Mesendoderm (in vitro differentiated cells): ENCODE data around the gene UNC93B1.
"Not testable (repeated sequence)": the region's sequence is repeated elsewhere in the genome, so short reads cannot be mapped to it uniquely, and the experiment has no call there.

Source experiments
- DNase-seq: peaks from one replicate; pipeline ENCODE4 v3.0.0; 2013
- H2AK5ac ChIP-seq: 2 replicates; pipeline ENCODE4 v1.6.1; 2013; ENCODE audit warnings: low read length, inconsistent platforms
- H2BK120ac ChIP-seq: 2 replicates; pipeline ENCODE4 v1.6.1; 2013; ENCODE audit warnings: low read depth, mild to moderate bottlenecking, low read length, moderate library complexity, mixed read lengths
- H2BK15ac ChIP-seq: replicated peaks from 2 replicates; pipeline ENCODE4 v1.6.1; 2013; ENCODE audit warnings: low read depth, mild to moderate bottlenecking, moderate library complexity
- H2BK5ac ChIP-seq: 2 replicates; pipeline ENCODE4 v1.6.1; 2013; ENCODE audit warnings: low read length, inconsistent platforms
- H3K18ac ChIP-seq: 2 replicates; pipeline ENCODE4 v1.6.1; 2013; ENCODE audit warnings: mild to moderate bottlenecking, low read length, mixed read lengths
- H3K23ac ChIP-seq: one replicate; pipeline ENCODE4 v1.6.1; 2013; ENCODE audit warnings: low read length
- H3K27ac ChIP-seq: 2 replicates; pipeline ENCODE4 v1.5.1; 2013; ENCODE audit warnings: low read depth, mild to moderate bottlenecking, inconsistent platforms, low read length, moderate library complexity
- H3K27me3 ChIP-seq: 2 replicates; pipeline ENCODE4 v1.6.1; 2013; ENCODE audit warnings: low read length, control low read depth, mild to moderate bottlenecking, inconsistent platforms; ENCODE audit not compliant: insufficient read depth, poor library complexity
- H3K36me3 ChIP-seq: 2 replicates; pipeline ENCODE4 v1.6.1; 2013; ENCODE audit warnings: low read length, inconsistent platforms; ENCODE audit not compliant: control insufficient read depth, insufficient read depth
- H3K4ac ChIP-seq: one replicate; pipeline ENCODE4 v1.6.1; 2013; ENCODE audit warnings: low read depth, mild to moderate bottlenecking, low read length, moderate library complexity
- H3K4me1 ChIP-seq: 2 replicates; pipeline ENCODE4 v1.6.1; 2013; ENCODE audit warnings: low read depth, low read length, inconsistent platforms; ENCODE audit not compliant: control insufficient read depth
- H3K4me2 ChIP-seq: 2 replicates; pipeline ENCODE4 v1.6.1; 2013; ENCODE audit warnings: low read length
- H3K4me3 ChIP-seq: 2 replicates; pipeline ENCODE4 v1.5.1; 2013; ENCODE audit warnings: mild to moderate bottlenecking, low read length
- H3K56ac ChIP-seq: one replicate; pipeline ENCODE4 v1.6.1; 2013; ENCODE audit warnings: low read length
- H3K79me1 ChIP-seq: 2 replicates; pipeline ENCODE4 v1.6.1; 2013; ENCODE audit warnings: low read length, inconsistent platforms
- H3K79me2 ChIP-seq: 2 replicates; pipeline ENCODE4 v1.6.1; 2013; ENCODE audit warnings: mild to moderate bottlenecking, low read length; ENCODE audit not compliant: control insufficient read depth, insufficient read depth
- H3K9ac ChIP-seq: 2 replicates; pipeline ENCODE4 v1.6.1; 2013; ENCODE audit warnings: low read length, inconsistent platforms
- H4K5ac ChIP-seq: one replicate; pipeline ENCODE4 v1.6.1; 2013; ENCODE audit warnings: low read length
- H4K8ac ChIP-seq: one replicate; pipeline ENCODE4 v1.6.1; 2013; ENCODE audit warnings: low read depth, mild to moderate bottlenecking, control low read depth, low read length, moderate library complexity
- WGBS: extraction: QIAGEN DNeasy Blood & Tissue Kit; methylation state at CpG from one replicate; pipeline ENCODE4 v1.1.7; 2013; ENCODE audit warnings: low lambda C conversion rate, missing lambda C conversion rate; ENCODE audit not compliant: insufficient coverage; ENCODE audit errors: extremely low coverage; 5-methylcytosine and 5-hydroxymethylcytosine counted together

Gene UNC93B1

DNA sequence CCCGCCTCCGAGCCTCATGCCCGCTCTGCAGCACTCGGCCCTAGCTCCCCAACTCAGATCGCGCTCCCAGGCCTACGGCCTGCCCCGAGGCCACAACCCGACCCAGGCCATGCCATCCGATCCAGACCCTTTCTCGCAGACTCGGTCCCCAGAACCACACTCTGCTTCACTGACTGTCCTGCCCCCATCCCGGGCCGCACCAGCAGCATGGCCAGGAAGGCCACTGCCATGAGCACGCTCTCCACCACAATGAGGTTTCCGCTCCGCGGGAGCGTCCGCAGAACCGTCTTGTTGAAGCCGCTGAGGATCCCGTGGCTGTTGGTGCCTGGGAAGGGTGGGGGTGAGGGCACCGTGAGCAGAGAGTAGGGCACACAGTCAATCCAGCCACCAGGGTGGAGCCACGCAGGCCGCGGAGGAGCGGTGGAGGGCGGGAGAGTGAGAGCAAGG lies 6.4 kb downstream of the UNC93B1 start:
- H2BK15ac ChIP-seq = no peak overlapping the region
- no peak overlapping the region for H3K23ac ChIP-seq
- no peaks in the 10 kb centered on the region for H3K79me1 ChIP-seq
- no peak overlapping the region for H4K8ac ChIP-seq
- H3K27ac ChIP-seq = no peak overlapping the region
- peak overlapping the region; percentile 35 for H3K9ac ChIP-seq
- H3K56ac ChIP-seq = peak overlapping the region; percentile 50
- no peak overlapping the region for H3K4me3 ChIP-seq
- no peak for DNase-seq
- no peaks in the 10 kb centered on the region for H3K36me3 ChIP-seq
- WGBS = no CpG with 5 or more reads among the region's 29 CpGs
- H2AK5ac ChIP-seq = no peak overlapping the region
- H3K4me1 ChIP-seq = no peaks in the 10 kb centered on the region
- no peak overlapping the region for H3K18ac ChIP-seq
- H4K5ac ChIP-seq = no peak overlapping the region
- H2BK120ac ChIP-seq = no peak overlapping the region
- no peak overlapping the region for H3K4me2 ChIP-seq
- H2BK5ac ChIP-seq = no peak overlapping the region
- no peaks in the 10 kb centered on the region for H3K79me2 ChIP-seq
- no peak overlapping the region for H3K4ac ChIP-seq
- no peaks in the 10 kb centered on the region for H3K27me3 ChIP-seq

DNA sequence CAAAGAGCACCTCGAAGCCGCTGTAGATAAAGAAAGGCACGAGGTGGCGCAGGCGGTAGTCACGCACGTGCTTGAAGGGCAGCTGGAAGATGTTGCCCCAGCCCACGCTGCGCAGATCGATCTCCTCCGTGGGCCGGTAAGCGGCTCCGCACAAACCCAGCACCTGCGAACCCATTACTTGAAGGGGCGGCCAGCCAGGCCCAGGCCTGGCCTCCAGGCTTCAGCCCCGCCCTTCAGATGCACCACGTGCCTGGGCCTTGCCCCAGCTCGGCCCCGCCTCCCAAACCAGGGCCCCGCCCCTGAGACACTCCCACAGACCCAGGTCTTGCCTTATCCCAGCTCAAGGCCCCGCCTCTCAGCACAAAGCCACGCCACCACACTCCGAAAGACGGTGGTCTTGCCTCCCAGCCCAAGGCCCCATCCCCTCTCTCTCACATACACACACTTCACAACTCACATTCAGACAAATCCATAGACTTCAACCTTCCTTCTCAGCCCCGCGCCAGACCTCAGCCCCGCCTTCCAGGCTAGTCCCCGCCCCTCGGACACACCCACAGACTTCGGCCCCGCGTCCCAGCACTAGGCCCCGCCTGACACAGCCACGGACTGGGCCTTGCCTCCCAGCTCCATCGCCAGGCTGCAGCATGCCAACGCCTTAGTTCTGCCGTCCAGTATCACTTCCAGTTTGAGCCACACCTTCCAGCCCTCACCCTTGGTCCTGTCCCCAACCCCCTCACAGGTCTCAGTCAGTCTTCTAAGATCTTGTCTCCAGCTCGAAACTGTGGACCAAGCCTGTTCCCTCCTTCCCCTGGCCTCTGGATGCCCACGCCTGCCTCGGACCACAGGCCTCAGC lies 7.0 kb downstream of the UNC93B1 start:
- no peaks in the 10 kb centered on the region for H3K4me1 ChIP-seq
- no peak overlapping the region for H2BK120ac ChIP-seq
- no peak overlapping the region for H3K23ac ChIP-seq
- peak overlapping the region; percentile 88 for H3K56ac ChIP-seq
- H3K4me2 ChIP-seq = peak overlapping the region; percentile 88
- peak overlapping the region; percentile 52 for H3K4me3 ChIP-seq
- no peak overlapping the region for H3K27ac ChIP-seq
- H2BK15ac ChIP-seq = no peak overlapping the region
- H4K5ac ChIP-seq = no peak overlapping the region
- H2AK5ac ChIP-seq = no peak overlapping the region
- no CpG with 5 or more reads among the region's 41 CpGs for WGBS
- H4K8ac ChIP-seq = no peak overlapping the region
- peak overlapping the region; percentile 59 for H3K9ac ChIP-seq
- no peak overlapping the region for H3K18ac ChIP-seq
- H3K36me3 ChIP-seq = no peaks in the 10 kb centered on the region
- H3K27me3 ChIP-seq = no peaks in the 10 kb centered on the region
- DNase-seq = peak; percentile 96
- no peaks in the 10 kb centered on the region for H3K79me1 ChIP-seq
- H2BK5ac ChIP-seq = no peak overlapping the region
- H3K79me2 ChIP-seq = no peaks in the 10 kb centered on the region
- H3K4ac ChIP-seq = no peak overlapping the region

DNA sequence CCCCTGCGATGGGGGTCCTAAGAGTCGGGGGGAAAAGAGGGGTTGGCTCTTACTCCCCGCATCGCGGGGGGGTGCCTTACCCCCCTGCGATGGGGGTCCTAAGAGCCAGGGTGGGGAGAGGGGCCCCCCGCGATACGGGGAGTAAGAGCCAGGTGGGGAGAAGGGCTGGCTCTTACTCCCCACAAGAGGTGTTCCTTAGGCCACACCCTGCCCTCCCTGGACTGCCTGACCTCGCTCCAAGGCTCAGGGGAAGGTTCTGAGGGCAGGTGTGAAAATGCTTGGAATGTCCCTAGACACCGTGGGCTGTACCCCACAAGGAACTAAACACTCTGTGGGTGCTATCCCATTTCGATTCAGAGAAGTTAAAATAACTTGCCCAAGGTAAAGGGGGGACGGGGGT lies 7.8 kb downstream of the UNC93B1 start:
- H2BK120ac ChIP-seq = no peak overlapping the region
- no peak for DNase-seq
- H4K5ac ChIP-seq = no peak overlapping the region
- H3K9ac ChIP-seq = no peak overlapping the region
- H3K79me2 ChIP-seq = no peaks in the 10 kb centered on the region
- no peaks in the 10 kb centered on the region for H3K27me3 ChIP-seq
- H2BK15ac ChIP-seq = no peak overlapping the region
- H2BK5ac ChIP-seq = no peak overlapping the region
- H3K27ac ChIP-seq = no peak overlapping the region
- WGBS = no CpG with 5 or more reads among the region's 13 CpGs
- H3K4me2 ChIP-seq = no peak overlapping the region
- H3K56ac ChIP-seq = no peak overlapping the region
- no peaks in the 10 kb centered on the region for H3K79me1 ChIP-seq
- no peak overlapping the region for H3K4ac ChIP-seq
- no peak overlapping the region for H2AK5ac ChIP-seq
- H3K36me3 ChIP-seq = no peaks in the 10 kb centered on the region
- no peak overlapping the region for H3K4me3 ChIP-seq
- no peaks in the 10 kb centered on the region for H3K4me1 ChIP-seq
- H3K23ac ChIP-seq = no peak overlapping the region
- no peak overlapping the region for H3K18ac ChIP-seq
- no peak overlapping the region for H4K8ac ChIP-seq

DNA sequence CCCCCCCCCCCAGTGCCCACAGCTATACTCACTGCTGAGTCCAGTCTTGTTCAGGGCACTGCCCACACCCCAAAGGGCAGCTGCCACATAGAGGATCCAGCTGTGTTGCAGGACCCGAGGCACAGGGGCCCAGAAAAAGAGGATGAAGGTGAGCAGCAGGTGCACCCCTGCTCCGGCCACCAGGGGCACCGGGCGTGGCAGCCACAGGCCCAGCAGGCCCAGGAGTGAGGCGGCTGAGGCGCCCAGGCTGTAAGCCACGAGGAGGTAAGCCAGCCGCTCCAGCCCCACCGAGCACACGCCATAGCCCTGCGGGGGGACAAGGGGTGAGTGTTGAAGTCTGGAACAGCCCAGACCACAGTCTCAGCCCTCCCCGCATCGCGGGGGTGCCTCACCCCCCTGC lies 8.3 kb downstream of the UNC93B1 start:
- not testable (repeated sequence) for H3K4ac ChIP-seq, H2BK5ac ChIP-seq, H2BK120ac ChIP-seq, H3K79me2 ChIP-seq, H2BK15ac ChIP-seq, H3K4me1 ChIP-seq, H2AK5ac ChIP-seq, H3K27ac ChIP-seq, H3K4me2 ChIP-seq, H3K56ac ChIP-seq, H3K4me3 ChIP-seq, H3K27me3 ChIP-seq, DNase-seq, H3K18ac ChIP-seq, H4K8ac ChIP-seq, H3K23ac ChIP-seq, H3K79me1 ChIP-seq, H3K9ac ChIP-seq, H3K36me3 ChIP-seq, H4K5ac ChIP-seq
- no CpG with 5 or more reads among the region's 14 CpGs for WGBS

DNA sequence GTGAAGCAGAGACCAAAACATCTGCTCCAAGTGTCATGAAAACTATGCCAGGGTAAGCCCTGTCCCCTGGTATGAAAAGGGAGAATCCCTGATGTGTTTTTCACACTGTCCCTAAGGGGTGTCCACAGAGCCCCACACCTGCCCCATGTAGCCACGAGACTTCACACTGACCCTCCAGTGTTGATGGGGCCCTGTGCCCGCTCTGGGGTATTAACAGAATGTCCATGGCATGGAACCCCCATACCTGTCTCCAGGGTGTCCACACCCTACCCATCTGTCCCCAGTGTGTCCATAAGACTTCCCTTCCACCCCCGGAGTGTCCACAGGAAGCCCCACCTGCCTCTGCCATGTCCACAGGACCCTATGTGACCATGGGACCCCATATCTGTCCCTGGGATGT lies 8.8 kb downstream of the UNC93B1 start:
- not testable (repeated sequence) for H3K79me2 ChIP-seq, H3K4me1 ChIP-seq, H3K18ac ChIP-seq, H3K9ac ChIP-seq, H3K23ac ChIP-seq, H3K27ac ChIP-seq, H3K4me3 ChIP-seq, DNase-seq, H3K27me3 ChIP-seq, H3K36me3 ChIP-seq, H2BK120ac ChIP-seq, H4K8ac ChIP-seq, H3K79me1 ChIP-seq, H2AK5ac ChIP-seq, H4K5ac ChIP-seq, H3K4ac ChIP-seq, H2BK15ac ChIP-seq, H2BK5ac ChIP-seq, H3K4me2 ChIP-seq, H3K56ac ChIP-seq
- no CpG with 5 or more reads among the region's 3 CpGs for WGBS

DNA sequence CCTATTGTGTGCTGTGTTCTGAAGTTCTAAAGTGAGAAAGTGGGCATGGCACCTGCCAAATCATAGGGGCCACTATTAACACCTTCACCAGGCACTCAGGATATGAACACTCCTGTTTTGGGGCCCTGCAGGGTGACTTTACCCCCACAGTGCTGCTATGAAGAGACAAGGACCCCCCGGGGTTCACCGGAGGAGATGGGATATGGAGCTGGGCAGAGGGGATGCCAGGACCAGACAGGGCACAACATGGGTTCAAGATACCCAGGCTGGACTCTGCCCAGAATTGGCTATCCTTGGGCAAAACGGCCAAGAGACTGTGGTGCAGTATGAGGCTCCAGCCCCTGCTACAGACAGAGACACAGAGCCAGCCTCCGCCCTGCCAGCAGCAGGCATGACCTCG lies 9.5 kb downstream of the UNC93B1 start:
- not testable (repeated sequence) for H2BK15ac ChIP-seq, H2AK5ac ChIP-seq

More for the DNA sequence above, 9.5 kb downstream of the UNC93B1 start:
- H2BK120ac ChIP-seq, H3K18ac ChIP-seq, H3K79me1 ChIP-seq, H4K8ac ChIP-seq, H3K27ac ChIP-seq, H3K56ac ChIP-seq, H3K4me1 ChIP-seq, H2BK5ac ChIP-seq, DNase-seq, H3K27me3 ChIP-seq, H3K23ac ChIP-seq, H4K5ac ChIP-seq, H3K9ac ChIP-seq, H3K4me2 ChIP-seq, H3K36me3 ChIP-seq, H3K4me3 ChIP-seq, H3K79me2 ChIP-seq, H3K4ac ChIP-seq: not testable (repeated sequence)
- no CpG with 5 or more reads among the region's 5 CpGs for WGBS
